DND-41 (cell line): ENCODE measurements around the gene FSTL1.

Source experiments
- CTCF ChIP-seq: IDR thresholded peaks from 2 replicates; pipeline ENCODE4 v1.5.1; 2012; ENCODE audit warnings: borderline replicate concordance, low read length, moderate library complexity, mild to moderate bottlenecking; ENCODE audit not compliant: poor library complexity, severe bottlenecking; ENCODE audit errors: extremely low read depth
- EZH2 ChIP-seq: IDR thresholded peaks from 3 replicates; pipeline ENCODE4 v1.6.1; 2012; ENCODE audit warnings: borderline replicate concordance, low read depth, mild to moderate bottlenecking, moderate library complexity, low read length, inconsistent platforms; ENCODE audit not compliant: severe bottlenecking

- TF ChIP-seq CTCF (no peak), EZH2 (no peak)
Observed at GRCh38 chr3:120457827-120458226, 7.0 kb upstream of the FSTL1 start.
